ENCODE data around the gene UMODL1. TPM values are rescaled to one million over a fixed set of nuclear protein-coding genes. Genes with fewer than 3 reads are reported as not detected.

The UMODL1 gene
- total RNA-seq, 4 donors from 2014 or later = not detected

DNA sequence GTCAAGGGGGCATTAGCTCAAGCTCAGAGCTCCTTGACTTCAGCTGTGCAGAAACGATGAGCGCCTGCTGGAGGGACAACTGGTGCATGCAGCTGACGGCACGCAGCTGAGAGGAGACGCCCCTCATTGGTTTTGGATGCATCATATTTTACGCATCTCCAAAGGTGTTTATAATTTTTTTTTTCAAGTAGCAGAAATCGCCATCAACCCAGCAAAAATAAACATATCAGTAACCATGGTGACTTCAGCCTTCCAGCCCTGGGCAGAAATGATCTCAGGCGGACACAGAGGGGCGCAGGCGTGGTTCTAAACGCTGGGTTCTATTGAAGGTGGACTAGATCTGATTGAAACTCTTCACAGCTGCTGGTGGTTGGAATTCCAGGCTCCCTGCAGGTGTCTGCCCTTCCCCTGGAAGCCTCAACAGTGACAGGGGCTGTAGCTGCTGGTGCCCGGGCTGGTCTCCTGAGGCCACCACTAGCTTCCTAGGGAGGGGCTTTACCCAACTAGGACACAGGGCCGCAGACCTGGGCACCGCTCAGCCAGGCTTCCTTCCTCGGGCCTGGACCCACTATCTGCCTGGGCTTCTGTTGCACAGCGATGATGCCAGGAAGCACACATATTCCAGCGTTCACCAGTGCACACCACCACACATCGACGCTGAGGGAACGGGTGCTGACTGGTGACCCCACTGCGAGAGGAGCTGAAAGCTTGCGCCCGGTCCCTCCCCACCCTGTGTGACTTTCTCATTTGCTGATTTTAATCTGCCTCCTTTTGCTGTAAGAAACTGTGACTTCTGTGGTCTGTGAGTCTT is 84.1 kb downstream of the UMODL1 start:
- H3K27me3 ChIP-seq = no peaks in the 10 kb centered on the region
- no peak overlapping the region for H3K27ac ChIP-seq
- no peak overlapping the region for H3K4me3 ChIP-seq
- peaks cover 0 to 7% (median 3%) of the 10 kb centered on the region in 4 donors for H3K4me1 ChIP-seq
- no peak for DNase-seq (ENCODE audit: low spot score in 2 of 2)
- TF ChIP-seq POLR2A (IDR thresholded peaks at IDR 0.05) (no peak), EP300 (IDR thresholded peaks at IDR 0.05) (no peak)
- TF ChIP-seq, protein P1, sequence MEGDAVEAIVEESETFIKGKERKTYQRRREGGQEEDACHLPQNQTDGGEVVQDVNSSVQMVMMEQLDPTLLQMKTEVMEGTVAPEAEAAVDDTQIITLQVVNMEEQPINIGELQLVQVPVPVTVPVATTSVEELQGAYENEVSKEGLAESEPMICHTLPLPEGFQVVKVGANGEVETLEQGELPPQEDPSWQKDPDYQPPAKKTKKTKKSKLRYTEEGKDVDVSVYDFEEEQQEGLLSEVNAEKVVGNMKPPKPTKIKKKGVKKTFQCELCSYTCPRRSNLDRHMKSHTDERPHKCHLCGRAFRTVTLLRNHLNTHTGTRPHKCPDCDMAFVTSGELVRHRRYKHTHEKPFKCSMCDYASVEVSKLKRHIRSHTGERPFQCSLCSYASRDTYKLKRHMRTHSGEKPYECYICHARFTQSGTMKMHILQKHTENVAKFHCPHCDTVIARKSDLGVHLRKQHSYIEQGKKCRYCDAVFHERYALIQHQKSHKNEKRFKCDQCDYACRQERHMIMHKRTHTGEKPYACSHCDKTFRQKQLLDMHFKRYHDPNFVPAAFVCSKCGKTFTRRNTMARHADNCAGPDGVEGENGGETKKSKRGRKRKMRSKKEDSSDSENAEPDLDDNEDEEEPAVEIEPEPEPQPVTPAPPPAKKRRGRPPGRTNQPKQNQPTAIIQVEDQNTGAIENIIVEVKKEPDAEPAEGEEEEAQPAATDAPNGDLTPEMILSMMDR (IDR thresholded peaks at IDR 0.05) = no peak
- WGBS, 2 donors = 91 to 94% methylated on average over 22 to 23 of the region's 23 CpGs
- no peaks in the 10 kb centered on the region for H3K9me3 ChIP-seq
- no peaks in the 10 kb centered on the region for H3K36me3 ChIP-seq

DNA sequence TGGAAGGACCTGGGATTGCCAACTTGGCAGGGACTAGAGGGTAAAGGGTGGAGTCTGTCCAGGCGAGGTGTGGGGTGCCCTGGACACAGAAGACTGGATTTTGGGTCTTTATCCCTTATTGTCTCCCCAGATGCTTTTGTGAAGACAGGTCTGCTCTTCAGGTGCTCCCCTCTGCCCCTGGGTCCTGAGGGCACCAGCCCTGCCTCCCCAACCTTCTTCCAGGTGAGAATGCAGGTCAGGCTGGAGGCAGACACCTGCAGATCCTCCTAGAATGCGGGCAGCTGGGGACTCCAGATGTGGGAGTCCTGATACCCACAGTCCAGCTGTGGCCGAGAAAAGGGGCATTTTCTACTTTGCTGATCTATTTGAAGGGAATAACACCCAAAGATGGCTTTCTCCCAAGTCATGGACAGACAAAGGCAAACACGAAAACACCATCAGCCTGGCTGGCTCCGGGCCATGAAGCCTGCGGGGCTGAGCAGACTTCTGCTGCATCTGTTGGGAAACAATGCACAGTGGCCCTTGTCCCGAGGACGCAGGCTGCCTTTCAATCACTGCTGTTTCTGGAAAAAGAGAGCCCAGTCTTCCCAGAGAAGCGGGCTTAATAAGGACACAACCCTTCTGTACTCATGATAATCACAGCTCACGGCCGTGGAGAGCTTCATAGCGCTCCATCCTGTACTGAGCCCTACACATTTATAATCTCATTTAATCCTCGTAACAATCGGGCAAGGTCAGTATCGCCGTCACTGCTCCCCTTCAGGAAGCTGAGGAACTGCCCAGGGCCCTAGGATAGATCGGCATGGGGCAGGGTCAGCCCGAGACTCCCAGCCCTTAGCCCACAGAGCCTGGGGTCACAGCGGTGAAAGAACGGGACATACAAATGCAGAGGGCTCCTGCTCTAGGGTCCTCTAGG is 85.8 kb downstream of the UMODL1 start:
- Histone ChIP-seq H3K4me1 (peaks cover 0 to 7% (median 3%) of the 10 kb centered on the region in 4 donors), H3K27ac (peak overlapping the region in 1 of 4 donors; percentile 45), H3K27me3 (no peaks in the 10 kb centered on the region), H3K4me3 (no peak overlapping the region), H3K9me3 (no peaks in the 10 kb centered on the region), H3K36me3 (no peaks in the 10 kb centered on the region)
- DNase-seq (ENCODE audit: low spot score in 2 of 2) = no peak
- TF ChIP-seq POLR2A (IDR thresholded peaks at IDR 0.05) (no peak), EP300 (IDR thresholded peaks at IDR 0.05) (peak in 1 of 2 donors; percentile 16)
- WGBS, 2 donors = 36 to 52% methylated on average over 20 of the region's 20 CpGs

DNA sequence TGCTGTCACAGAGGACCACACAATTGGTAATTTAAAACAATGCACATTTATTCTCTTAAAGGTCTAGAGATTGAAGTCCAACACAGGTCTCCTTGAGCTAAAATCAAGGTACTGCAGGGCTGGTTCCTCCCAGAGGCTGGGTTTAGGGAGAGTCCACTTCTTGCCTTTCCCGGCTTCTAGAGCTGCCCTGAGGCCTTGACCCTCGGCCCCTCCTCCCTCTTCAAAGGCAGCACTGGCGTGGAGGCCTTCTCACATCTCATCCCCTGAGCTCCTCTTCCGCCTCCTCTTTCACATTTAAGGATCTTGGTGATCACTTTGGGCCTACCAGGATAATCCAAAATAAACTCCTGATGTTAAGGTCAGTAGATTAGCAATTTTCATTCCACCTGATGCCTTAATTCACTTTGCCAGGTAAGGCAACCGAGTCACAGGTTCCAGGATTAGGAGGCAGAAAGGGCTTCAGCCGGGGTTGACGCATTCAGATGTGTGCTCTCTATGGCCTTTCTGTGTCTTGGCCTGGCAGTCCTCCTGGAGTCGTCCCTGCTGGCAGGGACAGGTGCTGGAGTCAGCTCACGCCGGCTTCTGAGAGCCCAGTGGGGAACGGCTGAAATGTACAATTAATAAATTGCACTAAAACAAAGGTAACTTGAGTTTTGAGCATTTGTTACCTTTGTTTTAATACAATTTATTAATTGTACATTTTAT is 86.6 kb downstream of the UMODL1 start:
- WGBS, 2 donors = 84 to 92% methylated on average over 11 of the region's 11 CpGs
- H3K27me3 ChIP-seq = no peaks in the 10 kb centered on the region
- no peak overlapping the region for H3K4me3 ChIP-seq
- H3K36me3 ChIP-seq = no peaks in the 10 kb centered on the region
- H3K27ac ChIP-seq = no peak overlapping the region
- peaks cover 0 to 7% (median 3%) of the 10 kb centered on the region in 4 donors for H3K4me1 ChIP-seq
- no peak for TF ChIP-seq POLR2A (IDR thresholded peaks at IDR 0.05)
- H3K9me3 ChIP-seq = no peaks in the 10 kb centered on the region
- no peak for DNase-seq (ENCODE audit: low spot score in 2 of 2)

DNA sequence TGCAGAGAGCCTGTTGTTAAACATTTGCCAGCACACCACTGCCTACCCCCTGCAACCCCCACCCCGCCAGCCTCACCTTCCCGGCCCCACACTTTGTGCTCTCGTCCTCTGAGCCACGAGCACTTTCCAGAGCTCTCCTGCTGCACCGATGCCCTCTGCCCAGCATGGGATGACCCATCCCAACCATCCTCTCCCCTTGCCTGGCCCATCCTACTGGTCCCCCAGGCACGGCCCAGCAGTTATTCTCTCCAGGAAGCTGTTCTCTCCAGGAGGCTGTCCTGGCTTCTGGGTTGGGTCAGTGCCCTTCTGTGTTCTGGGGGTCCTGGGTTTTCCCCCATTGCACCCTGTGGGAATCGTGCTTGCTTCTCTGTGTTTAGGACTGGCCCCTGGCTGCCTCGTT is 87.7 kb downstream of the UMODL1 start:
- H3K9me3 ChIP-seq = no peaks in the 10 kb centered on the region
- no peaks in the 10 kb centered on the region for H3K27me3 ChIP-seq
- TF ChIP-seq, protein P1 (IDR thresholded peaks at IDR 0.05) = no peak
- TF ChIP-seq EP300 (IDR thresholded peaks at IDR 0.05) (no peak), POLR2A (IDR thresholded peaks at IDR 0.05) (no peak)
- H3K36me3 ChIP-seq = no peaks in the 10 kb centered on the region
- H3K4me1 ChIP-seq = peaks cover 0 to 7% (median 3%) of the 10 kb centered on the region in 4 donors
- 89 to 92% methylated on average over 8 of the region's 8 CpGs for WGBS, 2 donors
- H3K4me3 ChIP-seq = no peak overlapping the region
- DNase-seq (ENCODE audit: low spot score in 2 of 2) = no peak
- H3K27ac ChIP-seq = no peak overlapping the region

DNA sequence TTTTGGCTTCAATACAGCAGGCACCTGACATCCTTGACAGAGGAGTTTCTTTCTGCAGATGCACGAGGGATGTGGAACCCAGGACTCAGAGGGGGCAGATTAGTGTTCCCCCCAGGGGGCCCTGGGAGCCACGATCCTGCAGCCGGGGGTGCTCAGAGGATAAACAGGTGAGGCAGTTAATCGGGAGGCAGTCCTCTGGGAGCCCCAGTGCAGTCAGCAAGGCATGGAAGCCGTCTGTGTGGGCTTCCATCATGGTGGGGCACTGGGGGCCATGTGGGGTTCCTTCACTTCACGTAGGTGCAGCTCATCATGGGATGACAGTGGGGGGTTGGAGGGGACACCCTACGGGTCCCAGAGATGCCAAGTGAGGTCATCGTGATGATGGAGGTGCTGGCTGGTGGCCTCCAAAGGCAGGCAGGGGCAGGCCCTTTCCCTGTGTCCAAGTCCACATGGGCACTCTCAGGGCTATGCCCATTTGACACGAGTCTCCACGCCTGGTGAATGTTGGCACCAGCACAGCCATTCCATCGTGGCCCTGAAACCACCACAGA is 88.5 kb downstream of the UMODL1 start:
- DNase-seq (ENCODE audit: low spot score in 2 of 2) = no peak
- no peaks in the 10 kb centered on the region for H3K27me3 ChIP-seq
- H3K4me3 ChIP-seq = no peak overlapping the region
- H3K9me3 ChIP-seq = no peaks in the 10 kb centered on the region
- TF ChIP-seq EP300 (IDR thresholded peaks at IDR 0.05) (no peak), POLR2A (IDR thresholded peaks at IDR 0.05) (no peak)
- TF ChIP-seq, protein P1 (IDR thresholded peaks at IDR 0.05) = no peak
- H3K4me1 ChIP-seq = peaks cover 0 to 12% (median 3%) of the 10 kb centered on the region in 4 donors
- WGBS, 2 donors = 67 to 79% methylated on average over 7 to 8 of the region's 11 CpGs
- no peak overlapping the region for H3K27ac ChIP-seq
- H3K36me3 ChIP-seq = no peaks in the 10 kb centered on the region

Data from tibial nerve (tissue), 4 donors.